ENCODE data around the gene FLNB.

DNA sequence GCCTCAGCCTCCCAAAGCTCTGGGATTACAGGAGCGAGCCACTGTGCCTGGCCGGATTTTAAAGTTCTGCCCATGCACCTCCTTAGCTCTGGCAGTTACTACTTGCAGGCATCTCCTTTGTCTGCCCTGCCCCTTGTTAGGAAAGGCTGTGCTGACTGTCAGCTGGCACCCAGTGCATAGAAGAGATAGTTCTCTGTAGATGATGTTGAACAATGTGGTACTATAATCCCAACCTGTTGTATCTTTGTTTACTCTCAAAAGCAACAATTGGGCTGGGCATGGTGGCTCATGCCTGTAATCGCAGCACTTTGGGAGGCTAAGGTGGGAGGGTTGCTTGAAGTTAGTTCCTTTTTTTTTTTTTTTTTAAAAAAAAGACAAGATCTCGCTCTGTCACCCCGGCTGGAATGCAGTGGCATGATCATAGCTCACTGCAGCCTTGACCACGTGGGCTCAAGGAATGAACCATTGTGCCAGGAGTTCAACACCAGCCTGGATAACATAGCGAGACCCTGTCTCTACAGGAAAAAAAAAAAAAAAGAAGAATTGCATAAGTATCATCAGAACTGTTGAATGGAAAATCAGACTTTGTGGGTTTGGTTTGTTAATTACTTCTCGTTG, 30.6 kb downstream of the FLNB start:
- no peak for TF ChIP-seq FOXP2 (optimal IDR thresholded peaks at IDR 0.05; ENCODE audit: borderline replicate concordance, extremely low read depth, extremely low read length, insufficient read depth)
- TF ChIP-seq, protein P1, sequence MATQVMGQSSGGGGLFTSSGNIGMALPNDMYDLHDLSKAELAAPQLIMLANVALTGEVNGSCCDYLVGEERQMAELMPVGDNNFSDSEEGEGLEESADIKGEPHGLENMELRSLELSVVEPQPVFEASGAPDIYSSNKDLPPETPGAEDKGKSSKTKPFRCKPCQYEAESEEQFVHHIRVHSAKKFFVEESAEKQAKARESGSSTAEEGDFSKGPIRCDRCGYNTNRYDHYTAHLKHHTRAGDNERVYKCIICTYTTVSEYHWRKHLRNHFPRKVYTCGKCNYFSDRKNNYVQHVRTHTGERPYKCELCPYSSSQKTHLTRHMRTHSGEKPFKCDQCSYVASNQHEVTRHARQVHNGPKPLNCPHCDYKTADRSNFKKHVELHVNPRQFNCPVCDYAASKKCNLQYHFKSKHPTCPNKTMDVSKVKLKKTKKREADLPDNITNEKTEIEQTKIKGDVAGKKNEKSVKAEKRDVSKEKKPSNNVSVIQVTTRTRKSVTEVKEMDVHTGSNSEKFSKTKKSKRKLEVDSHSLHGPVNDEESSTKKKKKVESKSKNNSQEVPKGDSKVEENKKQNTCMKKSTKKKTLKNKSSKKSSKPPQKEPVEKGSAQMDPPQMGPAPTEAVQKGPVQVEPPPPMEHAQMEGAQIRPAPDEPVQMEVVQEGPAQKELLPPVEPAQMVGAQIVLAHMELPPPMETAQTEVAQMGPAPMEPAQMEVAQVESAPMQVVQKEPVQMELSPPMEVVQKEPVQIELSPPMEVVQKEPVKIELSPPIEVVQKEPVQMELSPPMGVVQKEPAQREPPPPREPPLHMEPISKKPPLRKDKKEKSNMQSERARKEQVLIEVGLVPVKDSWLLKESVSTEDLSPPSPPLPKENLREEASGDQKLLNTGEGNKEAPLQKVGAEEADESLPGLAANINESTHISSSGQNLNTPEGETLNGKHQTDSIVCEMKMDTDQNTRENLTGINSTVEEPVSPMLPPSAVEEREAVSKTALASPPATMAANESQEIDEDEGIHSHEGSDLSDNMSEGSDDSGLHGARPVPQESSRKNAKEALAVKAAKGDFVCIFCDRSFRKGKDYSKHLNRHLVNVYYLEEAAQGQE (IDR thresholded peaks at IDR 0.05; ENCODE audit: insufficient read depth in 1 of 2, low read depth in 2 of 2, low read length in 2 of 2): no peak
- no peak for TF ChIP-seq TAF1 (IDR thresholded peaks at IDR 0.05; ENCODE audit: borderline replicate concordance, insufficient read depth, low read length)
- TF ChIP-seq POLR2AphosphoS5 (IDR thresholded peaks at IDR 0.05; ENCODE audit: low read depth, low read length): no peak

All from PFSK-1 (cell line).